Measurements from ENCODE around the gene PDE11A. TPM values are rescaled to one million over a fixed set of nuclear protein-coding genes. Genes with fewer than 3 reads are reported as not detected.

Gene PDE11A
- total and polyA plus RNA-seq, 2 of the 8 experiments (the other 6 are each of a cell fraction or from before 2014, with no cell fraction given): 0.19 to 0.23 TPM

DNA sequence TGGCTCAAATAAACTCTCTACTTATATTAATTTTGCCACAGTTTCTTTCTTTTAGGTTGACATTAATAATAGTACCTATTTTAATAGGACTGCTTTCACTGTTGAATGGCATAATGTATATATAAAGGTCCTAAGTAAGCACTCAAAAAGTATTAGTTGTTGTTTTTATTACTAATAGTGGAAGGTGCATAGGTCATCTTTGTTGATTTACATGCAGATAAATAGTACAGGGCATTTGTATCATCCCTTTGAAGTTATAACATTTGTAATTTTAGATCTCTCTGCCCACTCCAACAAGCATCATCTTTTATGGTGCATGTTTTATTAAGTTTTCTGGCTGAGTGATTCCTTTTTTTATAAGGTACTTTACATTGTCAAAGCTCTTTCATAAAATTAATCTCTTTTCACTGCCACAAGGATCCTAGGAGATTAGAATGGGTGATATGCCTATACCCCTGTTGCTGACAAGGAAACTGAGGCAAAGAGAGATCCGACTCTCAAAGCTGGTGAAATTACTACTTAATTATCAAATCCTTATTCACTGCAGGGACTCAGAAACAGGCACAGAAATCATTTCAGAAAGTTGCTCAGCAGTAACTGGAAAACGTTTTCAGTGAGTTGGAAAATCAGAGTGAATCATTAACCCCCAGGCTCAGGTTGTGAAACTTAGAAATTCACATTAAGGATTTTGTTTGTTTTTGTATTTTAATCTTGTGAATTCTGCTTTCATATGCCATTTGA lies 380.4 kb downstream of the PDE11A start:
- H3K18ac ChIP-seq (ENCODE audit: extremely low read depth, low read length): no peak overlapping the region
- H3K79me2 ChIP-seq (ENCODE audit: control insufficient read depth in 1 of 2, insufficient read depth in 2 of 2, low read length in 2 of 2): no peaks in the 10 kb centered on the region
- H3K9ac ChIP-seq (replicated peaks in 1 of 4; ENCODE audit: extremely low read depth in 1 of 4, low read depth in 3 of 4, low read length in 3 of 4): no peak overlapping the region
- DNase-seq (ENCODE audit: low read depth in 1 of 2, low spot score in 2 of 2) (no peak), FAIRE-seq (no peak)
- no peak overlapping the region for H3K4me2 ChIP-seq (ENCODE audit: insufficient read depth in 1 of 2, low read depth in 2 of 2, low read length in 2 of 2)
- H2BK120ac ChIP-seq (replicated peaks; ENCODE audit: low read depth, low read length): no peak overlapping the region
- no peaks in the 10 kb centered on the region for H3K23me2 ChIP-seq (ENCODE audit: low read depth, low read length)
- no peaks in the 10 kb centered on the region for H4K20me1 ChIP-seq (replicated peaks in 1 of 2; ENCODE audit: control insufficient read depth in 1 of 2, insufficient read depth in 2 of 2, low read length in 2 of 2)
- H3K23ac ChIP-seq (ENCODE audit: insufficient read length): no peak overlapping the region
- no peak overlapping the region for H2BK20ac ChIP-seq (ENCODE audit: low read length)
- no peak overlapping the region for H2BK15ac ChIP-seq (ENCODE audit: low read length)
- H3K14ac ChIP-seq (ENCODE audit: insufficient read length): no peak overlapping the region
- POLR2A ChIA-PET (ENCODE audit: partially characterized antibody): no interaction called here
- no peak overlapping the region for H2AK5ac ChIP-seq (ENCODE audit: low read depth, low read length)
- H3K27ac ChIP-seq (ENCODE audit: low read depth, low read length): no peak overlapping the region
- no peak overlapping the region for H3K4me3 ChIP-seq (ENCODE audit: extremely low read depth in 1 of 4, insufficient read depth in 2 of 4, low read depth in 3 of 4, low read length in 4 of 4)
- CTCF ChIA-PET (ENCODE audit: partially characterized antibody): interaction anchor here (0.6 to 2.6 kb wide), 6 partner anchors 8 to 416 kb away, joined by 3 to 9 read pairs (median 5); no protein-coding TSS in a partner anchor
- H3K4me1 ChIP-seq (replicated peaks in 1 of 4; ENCODE audit: control insufficient read depth in 3 of 4, insufficient read depth in 4 of 4, low read length in 3 of 4): peaks cover 0 to 7% (median 1%) of the 10 kb centered on the region in 4 experiments; a peak in 2 of 7 replicates
- H3K56ac ChIP-seq (replicated peaks; ENCODE audit: insufficient read length, low read depth, low read length): no peak overlapping the region
- no peak overlapping the region for H2BK12ac ChIP-seq (ENCODE audit: low read depth, low read length)
- H4K91ac ChIP-seq (replicated peaks; ENCODE audit: insufficient read length, low read length): no peak overlapping the region
- no peak overlapping the region for H2AFZ ChIP-seq (ENCODE audit: low read length)
- H3K79me1 ChIP-seq (ENCODE audit: low read depth, low read length): no peaks in the 10 kb centered on the region
- H4K8ac ChIP-seq (ENCODE audit: extremely low read depth, insufficient read depth, low read length): no peak overlapping the region
- H3K36me3 ChIP-seq (ENCODE audit: control insufficient read depth in 2 of 4, insufficient read depth in 4 of 4, low read length in 3 of 4): no peaks in the 10 kb centered on the region
- H2BK5ac ChIP-seq (ENCODE audit: low read depth, low read length): no peak overlapping the region
- no peaks in the 10 kb centered on the region for H3K9me3 ChIP-seq (ENCODE audit: insufficient read depth in 2 of 2, low read depth in 1 of 2, low read length in 1 of 2)
- no peak overlapping the region for H4K5ac ChIP-seq (ENCODE audit: insufficient read length, low read depth, low read length)
- no peaks in the 10 kb centered on the region for H3K27me3 ChIP-seq (replicated peaks in 1 of 4; ENCODE audit: control insufficient read depth in 3 of 4, extremely low read depth in 1 of 4, insufficient read depth in 3 of 4, low read length in 3 of 4)
- 62% methylated on average over 2 of the region's 2 CpGs; no CpG with 5 or more reads in 1 of the 2 experiments for WGBS, 2 experiments (ENCODE audit: extremely low coverage in 1 of 2, insufficient coverage in 1 of 2, insufficient read length in 1 of 2, insufficient replicate concordance in 2 of 2, low coverage in 1 of 2, low lambda C conversion rate in 2 of 2, missing lambda C conversion rate in 1 of 2)
- no peak for TF ChIP-seq SRF (IDR thresholded peaks at IDR 0.05; ENCODE audit: low read depth, low read length)
- no peak overlapping the region for H3K4ac ChIP-seq (replicated peaks; ENCODE audit: insufficient read length, low read depth, low read length)

All from H1 (cell line).